Measurements from ENCODE around the gene DLK1. TPM values are rescaled to one million over a fixed set of nuclear protein-coding genes. Genes with fewer than 3 reads are reported as not detected.

The DLK1 gene
- total RNA-seq, 2 experiments from 2014 or later = not detected

- H3K79me2 ChIP-seq (ENCODE audit: insufficient read depth, low read depth, low read length) = no peaks in the 10 kb centered on the region
- H2AFZ ChIP-seq (ENCODE audit: low read length) = no peak overlapping the region
- no peak overlapping the region for H3K4me2 ChIP-seq (ENCODE audit: low read length)
- no peaks in the 10 kb centered on the region for H3K9me2 ChIP-seq (ENCODE audit: insufficient read depth, low read length)
- ChIA-PET CTCF (ENCODE audit: unreplicated experiment) (no interaction called here), POLR2A (no interaction called here)
- intact Hi-C loops (cut with micrococcal nuclease; ENCODE audit: unreplicated experiment) = no loop called here
- no peak overlapping the region for H3K27ac ChIP-seq (ENCODE audit: low read depth, low read length, poor library complexity, severe bottlenecking)
- H3K36me3 ChIP-seq (ENCODE audit: insufficient read depth, low read length) = no peaks in the 10 kb centered on the region
- H3K4me1 ChIP-seq (ENCODE audit: insufficient read depth, low read length, poor library complexity, severe bottlenecking) = no peaks in the 10 kb centered on the region
- TF ChIP-seq EZH2phosphoT487 (IDR thresholded peaks at IDR 0.05; ENCODE audit: borderline replicate concordance, low read depth, low read length) (no peak), CTCF (conservative IDR thresholded peaks at IDR 0.05; ENCODE audit: low read length) (no peak)
- H4K20me1 ChIP-seq (ENCODE audit: insufficient read depth, low read length) = no peaks in the 10 kb centered on the region
- H3K4me3 ChIP-seq (ENCODE audit: low read depth, low read length, poor library complexity, severe bottlenecking) = no peak overlapping the region
- no TSS peak for BruUV-seq (replicated peaks)
- no peaks in the 10 kb centered on the region for H3K9me3 ChIP-seq (ENCODE audit: low read length)
- DNase-seq (ENCODE audit: low spot score) = no peak
Measured at GRCh38 chr14:100778526-100778882, 51.8 kb downstream of the DLK1 start.

GRCh38 chr14:100778951-100779690 lies 52.4 kb downstream of the DLK1 start:
- no peak overlapping the region for H3K4me2 ChIP-seq (ENCODE audit: low read length)
- no peaks in the 10 kb centered on the region for H4K20me1 ChIP-seq (ENCODE audit: insufficient read depth, low read length)
- H3K79me2 ChIP-seq (ENCODE audit: insufficient read depth, low read depth, low read length) = no peaks in the 10 kb centered on the region
- DNase-seq (ENCODE audit: low spot score) = no peak
- BruUV-seq (replicated peaks) = no TSS peak
- CTCF ChIA-PET (ENCODE audit: unreplicated experiment) = interaction anchor here (0.6 kb wide), 1 partner anchor 78 kb away, joined by 3 read pairs; no protein-coding TSS in a partner anchor
- no peak overlapping the region for H2AFZ ChIP-seq (ENCODE audit: low read length)
- TF ChIP-seq CTCF (conservative IDR thresholded peaks at IDR 0.05; ENCODE audit: low read length) (no peak), EZH2phosphoT487 (IDR thresholded peaks at IDR 0.05; ENCODE audit: borderline replicate concordance, low read depth, low read length) (no peak)
- no peaks in the 10 kb centered on the region for H3K4me1 ChIP-seq (ENCODE audit: insufficient read depth, low read length, poor library complexity, severe bottlenecking)
- intact Hi-C loops (cut with micrococcal nuclease; ENCODE audit: unreplicated experiment) = no loop called here
- H3K4me3 ChIP-seq (ENCODE audit: low read depth, low read length, poor library complexity, severe bottlenecking) = no peak overlapping the region
- POLR2A ChIA-PET = no interaction called here
- no peaks in the 10 kb centered on the region for H3K36me3 ChIP-seq (ENCODE audit: insufficient read depth, low read length)
- no peaks in the 10 kb centered on the region for H3K9me2 ChIP-seq (ENCODE audit: insufficient read depth, low read length)
- H3K27ac ChIP-seq (ENCODE audit: low read depth, low read length, poor library complexity, severe bottlenecking) = no peak overlapping the region
- no peaks in the 10 kb centered on the region for H3K9me3 ChIP-seq (ENCODE audit: low read length)

GRCh38 chr14:100779691-100780080 lies 53.0 kb downstream of the DLK1 start:
- intact Hi-C loops (cut with micrococcal nuclease; ENCODE audit: unreplicated experiment) = no loop called here
- Histone ChIP-seq H3K9me3 (ENCODE audit: low read length) (no peaks in the 10 kb centered on the region), H3K4me3 (ENCODE audit: low read depth, low read length, poor library complexity, severe bottlenecking) (no peak overlapping the region), H2AFZ (ENCODE audit: low read length) (no peak overlapping the region), H3K4me1 (ENCODE audit: insufficient read depth, low read length, poor library complexity, severe bottlenecking) (no peaks in the 10 kb centered on the region), H4K20me1 (ENCODE audit: insufficient read depth, low read length) (no peaks in the 10 kb centered on the region), H3K36me3 (ENCODE audit: insufficient read depth, low read length) (no peaks in the 10 kb centered on the region), H3K27ac (ENCODE audit: low read depth, low read length, poor library complexity, severe bottlenecking) (no peak overlapping the region), H3K4me2 (ENCODE audit: low read length) (no peak overlapping the region), H3K9me2 (ENCODE audit: insufficient read depth, low read length) (no peaks in the 10 kb centered on the region), H3K79me2 (ENCODE audit: insufficient read depth, low read depth, low read length) (no peaks in the 10 kb centered on the region)
- TF ChIP-seq EZH2phosphoT487 (IDR thresholded peaks at IDR 0.05; ENCODE audit: borderline replicate concordance, low read depth, low read length) (no peak), CTCF (conservative IDR thresholded peaks at IDR 0.05; ENCODE audit: low read length) (no peak)
- no TSS peak for BruUV-seq (replicated peaks)
- CTCF ChIA-PET (ENCODE audit: unreplicated experiment) = interaction anchor here (0.6 kb wide), 1 partner anchor 79 kb away, joined by 3 read pairs; no protein-coding TSS in a partner anchor
- DNase-seq (ENCODE audit: low spot score) = no peak
- POLR2A ChIA-PET = no interaction called here

Data from OCI-LY7 (cell line).